Measurements from ENCODE around the gene ST3GAL3.

Gene ST3GAL3

GRCh38 chr1:43731867-43732531 is 24.7 kb downstream of the ST3GAL3 start:
- H3K27me3 ChIP-seq (ENCODE audit: insufficient read depth, low read length, poor library complexity) = no peaks in the 10 kb centered on the region
- no peak overlapping the region for H3K9ac ChIP-seq (ENCODE audit: low read length)
- peak; percentile 42 for DNase-seq
- WGBS (ENCODE audit: extremely low coverage, insufficient coverage, low lambda C conversion rate) = no CpG with 5 or more reads among the region's 7 CpGs
- H2BK5ac ChIP-seq (ENCODE audit: low read length) = no peak overlapping the region
- H3K79me2 ChIP-seq (ENCODE audit: control insufficient read depth, insufficient read depth, low read length) = no peaks in the 10 kb centered on the region
- no peak overlapping the region for H3K23ac ChIP-seq (ENCODE audit: low read length)
- H3K4me3 ChIP-seq (ENCODE audit: low read length) = no peak overlapping the region
- H3K79me1 ChIP-seq (ENCODE audit: low read length) = no peaks in the 10 kb centered on the region
- H3K4me1 ChIP-seq (ENCODE audit: control insufficient read depth, low read depth, low read length) = peaks cover 2% of the 10 kb centered on the region
- H2BK15ac ChIP-seq (replicated peaks; ENCODE audit: low read depth) = no peak overlapping the region
- no peak overlapping the region for H4K8ac ChIP-seq (ENCODE audit: low read depth, low read length)
- H4K5ac ChIP-seq (ENCODE audit: low read length) = no peak overlapping the region
- no peak overlapping the region for H3K18ac ChIP-seq (ENCODE audit: low read length)
- H2BK120ac ChIP-seq (ENCODE audit: low read depth, low read length) = no peak overlapping the region
- H3K56ac ChIP-seq (ENCODE audit: low read length) = no peak overlapping the region
- no peak overlapping the region for H3K4ac ChIP-seq (ENCODE audit: low read depth, low read length)
- H3K27ac ChIP-seq (ENCODE audit: low read depth, low read length) = no peak overlapping the region
- H3K36me3 ChIP-seq (ENCODE audit: control insufficient read depth, insufficient read depth, low read length) = no peaks in the 10 kb centered on the region
- no peak overlapping the region for H3K4me2 ChIP-seq (ENCODE audit: low read length)
- H2AK5ac ChIP-seq (ENCODE audit: low read length) = no peak overlapping the region

- no peak overlapping the region for H3K9ac ChIP-seq (ENCODE audit: low read length)
- H2BK120ac ChIP-seq (ENCODE audit: low read depth, low read length) = no peak overlapping the region
- no peak overlapping the region for H3K4me2 ChIP-seq (ENCODE audit: low read length)
- no peak overlapping the region for H3K4ac ChIP-seq (ENCODE audit: low read depth, low read length)
- peaks cover 5% of the 10 kb centered on the region for H3K4me1 ChIP-seq (ENCODE audit: control insufficient read depth, low read depth, low read length)
- no peak overlapping the region for H3K23ac ChIP-seq (ENCODE audit: low read length)
- H2BK5ac ChIP-seq (ENCODE audit: low read length) = no peak overlapping the region
- H3K79me2 ChIP-seq (ENCODE audit: control insufficient read depth, insufficient read depth, low read length) = no peaks in the 10 kb centered on the region
- no peak overlapping the region for H4K8ac ChIP-seq (ENCODE audit: low read depth, low read length)
- H3K18ac ChIP-seq (ENCODE audit: low read length) = no peak overlapping the region
- H3K56ac ChIP-seq (ENCODE audit: low read length) = no peak overlapping the region
- H3K36me3 ChIP-seq (ENCODE audit: control insufficient read depth, insufficient read depth, low read length) = no peaks in the 10 kb centered on the region
- H3K27me3 ChIP-seq (ENCODE audit: insufficient read depth, low read length, poor library complexity) = no peaks in the 10 kb centered on the region
- no CpG with 5 or more reads among the region's 2 CpGs for WGBS (ENCODE audit: extremely low coverage, insufficient coverage, low lambda C conversion rate)
- DNase-seq = no peak
- no peak overlapping the region for H4K5ac ChIP-seq (ENCODE audit: low read length)
- H2BK15ac ChIP-seq (replicated peaks; ENCODE audit: low read depth) = no peak overlapping the region
- no peak overlapping the region for H3K27ac ChIP-seq (ENCODE audit: low read depth, low read length)
- H3K4me3 ChIP-seq (ENCODE audit: low read length) = no peak overlapping the region
- H2AK5ac ChIP-seq (ENCODE audit: low read length) = no peak overlapping the region
- H3K79me1 ChIP-seq (ENCODE audit: low read length) = no peaks in the 10 kb centered on the region
Observed at GRCh38 chr1:43736819-43737218, 29.5 kb downstream of the ST3GAL3 start.

GRCh38 chr1:43742026-43742425 is 34.7 kb downstream of the ST3GAL3 start:
- no peak overlapping the region for H3K4ac ChIP-seq (ENCODE audit: low read depth, low read length)

GRCh38 chr1:43743206-43743605 is 35.9 kb downstream of the ST3GAL3 start:
- no peak overlapping the region for H2BK5ac ChIP-seq (ENCODE audit: low read length)
- no CpG with 5 or more reads among the region's 1 CpG for WGBS (ENCODE audit: extremely low coverage, insufficient coverage, low lambda C conversion rate)
- H3K4ac ChIP-seq (ENCODE audit: low read depth, low read length) = no peak overlapping the region
- no peak overlapping the region for H3K23ac ChIP-seq (ENCODE audit: low read length)
- H3K27ac ChIP-seq (ENCODE audit: low read depth, low read length) = no peak overlapping the region
- no peak overlapping the region for H2BK15ac ChIP-seq (replicated peaks; ENCODE audit: low read depth)
- no peaks in the 10 kb centered on the region for H3K79me2 ChIP-seq (ENCODE audit: control insufficient read depth, insufficient read depth, low read length)
- peaks cover 7% of the 10 kb centered on the region for H3K4me1 ChIP-seq (ENCODE audit: control insufficient read depth, low read depth, low read length)
- H3K4me3 ChIP-seq (ENCODE audit: low read length) = no peak overlapping the region
- no peak overlapping the region for H2BK120ac ChIP-seq (ENCODE audit: low read depth, low read length)
- H4K8ac ChIP-seq (ENCODE audit: low read depth, low read length) = no peak overlapping the region
- no peak overlapping the region for H3K4me2 ChIP-seq (ENCODE audit: low read length)
- H3K9ac ChIP-seq (ENCODE audit: low read length) = no peak overlapping the region
- no peak overlapping the region for H2AK5ac ChIP-seq (ENCODE audit: low read length)
- H3K27me3 ChIP-seq (ENCODE audit: insufficient read depth, low read length, poor library complexity) = no peaks in the 10 kb centered on the region
- DNase-seq = no peak
- no peaks in the 10 kb centered on the region for H3K36me3 ChIP-seq (ENCODE audit: control insufficient read depth, insufficient read depth, low read length)
- no peaks in the 10 kb centered on the region for H3K79me1 ChIP-seq (ENCODE audit: low read length)
- H3K18ac ChIP-seq (ENCODE audit: low read length) = no peak overlapping the region
- H3K56ac ChIP-seq (ENCODE audit: low read length) = no peak overlapping the region
- H4K5ac ChIP-seq (ENCODE audit: low read length) = no peak overlapping the region

More at GRCh38 chr1:43742026-43742425, 34.7 kb downstream of the ST3GAL3 start:
- no peak overlapping the region for H2BK5ac ChIP-seq (ENCODE audit: low read length)
- no peaks in the 10 kb centered on the region for H3K79me1 ChIP-seq (ENCODE audit: low read length)
- H3K4me3 ChIP-seq (ENCODE audit: low read length) = no peak overlapping the region
- DNase-seq = peak; percentile 51
- no peak overlapping the region for H3K4me2 ChIP-seq (ENCODE audit: low read length)
- no peak overlapping the region for H2AK5ac ChIP-seq (ENCODE audit: low read length)
- H4K8ac ChIP-seq (ENCODE audit: low read depth, low read length) = no peak overlapping the region
- no CpG with 5 or more reads among the region's 4 CpGs for WGBS (ENCODE audit: extremely low coverage, insufficient coverage, low lambda C conversion rate)
- no peak overlapping the region for H3K9ac ChIP-seq (ENCODE audit: low read length)
- no peak overlapping the region for H3K18ac ChIP-seq (ENCODE audit: low read length)
- H2BK120ac ChIP-seq (ENCODE audit: low read depth, low read length) = no peak overlapping the region
- no peak overlapping the region for H4K5ac ChIP-seq (ENCODE audit: low read length)
- no peak overlapping the region for H3K27ac ChIP-seq (ENCODE audit: low read depth, low read length)
- H3K79me2 ChIP-seq (ENCODE audit: control insufficient read depth, insufficient read depth, low read length) = no peaks in the 10 kb centered on the region
- no peaks in the 10 kb centered on the region for H3K36me3 ChIP-seq (ENCODE audit: control insufficient read depth, insufficient read depth, low read length)
- H3K56ac ChIP-seq (ENCODE audit: low read length) = no peak overlapping the region
- H3K4me1 ChIP-seq (ENCODE audit: control insufficient read depth, low read depth, low read length) = peaks cover 7% of the 10 kb centered on the region
- H3K23ac ChIP-seq (ENCODE audit: low read length) = no peak overlapping the region
- no peak overlapping the region for H2BK15ac ChIP-seq (replicated peaks; ENCODE audit: low read depth)
- no peaks in the 10 kb centered on the region for H3K27me3 ChIP-seq (ENCODE audit: insufficient read depth, low read length, poor library complexity)

GRCh38 chr1:43747736-43748135 is 40.4 kb downstream of the ST3GAL3 start:
- peak; percentile 6 for DNase-seq
- Histone ChIP-seq H3K27ac (ENCODE audit: low read depth, low read length) (no peak overlapping the region), H3K4me3 (ENCODE audit: low read length) (no peak overlapping the region), H3K36me3 (ENCODE audit: control insufficient read depth, insufficient read depth, low read length) (no peaks in the 10 kb centered on the region), H3K23ac (ENCODE audit: low read length) (no peak overlapping the region), H4K8ac (ENCODE audit: low read depth, low read length) (no peak overlapping the region), H2BK5ac (ENCODE audit: low read length) (no peak overlapping the region), H2BK120ac (ENCODE audit: low read depth, low read length) (no peak overlapping the region), H2BK15ac (replicated peaks; ENCODE audit: low read depth) (no peak overlapping the region), H3K79me1 (ENCODE audit: low read length) (no peaks in the 10 kb centered on the region), H3K9ac (ENCODE audit: low read length) (no peak overlapping the region), H3K4ac (ENCODE audit: low read depth, low read length) (no peak overlapping the region), H2AK5ac (ENCODE audit: low read length) (no peak overlapping the region), H3K18ac (ENCODE audit: low read length) (no peak overlapping the region), H3K79me2 (ENCODE audit: control insufficient read depth, insufficient read depth, low read length) (no peaks in the 10 kb centered on the region), H4K5ac (ENCODE audit: low read length) (no peak overlapping the region), H3K56ac (ENCODE audit: low read length) (no peak overlapping the region), H3K27me3 (ENCODE audit: insufficient read depth, low read length, poor library complexity) (no peaks in the 10 kb centered on the region), H3K4me2 (ENCODE audit: low read length) (no peak overlapping the region), H3K4me1 (ENCODE audit: control insufficient read depth, low read depth, low read length) (no peaks in the 10 kb centered on the region)
- no CpG with 5 or more reads among the region's 4 CpGs for WGBS (ENCODE audit: extremely low coverage, insufficient coverage, low lambda C conversion rate)

GRCh38 chr1:43750083-43750482 is 42.7 kb downstream of the ST3GAL3 start:
- H3K27me3 ChIP-seq (ENCODE audit: insufficient read depth, low read length, poor library complexity) = no peaks in the 10 kb centered on the region
- H3K4ac ChIP-seq (ENCODE audit: low read depth, low read length) = no peak overlapping the region
- H3K4me3 ChIP-seq (ENCODE audit: low read length) = no peak overlapping the region
- H3K56ac ChIP-seq (ENCODE audit: low read length) = no peak overlapping the region
- no peaks in the 10 kb centered on the region for H3K36me3 ChIP-seq (ENCODE audit: control insufficient read depth, insufficient read depth, low read length)
- H3K18ac ChIP-seq (ENCODE audit: low read length) = no peak overlapping the region
- no peak overlapping the region for H4K5ac ChIP-seq (ENCODE audit: low read length)
- H3K9ac ChIP-seq (ENCODE audit: low read length) = no peak overlapping the region
- H2BK15ac ChIP-seq (replicated peaks; ENCODE audit: low read depth) = no peak overlapping the region
- no peaks in the 10 kb centered on the region for H3K4me1 ChIP-seq (ENCODE audit: control insufficient read depth, low read depth, low read length)
- H3K79me2 ChIP-seq (ENCODE audit: control insufficient read depth, insufficient read depth, low read length) = no peaks in the 10 kb centered on the region
- no peak overlapping the region for H2AK5ac ChIP-seq (ENCODE audit: low read length)
- no peak overlapping the region for H3K4me2 ChIP-seq (ENCODE audit: low read length)
- H4K8ac ChIP-seq (ENCODE audit: low read depth, low read length) = no peak overlapping the region
- no peak overlapping the region for H3K23ac ChIP-seq (ENCODE audit: low read length)
- WGBS (ENCODE audit: extremely low coverage, insufficient coverage, low lambda C conversion rate) = no CpG with 5 or more reads among the region's 1 CpG
- H2BK5ac ChIP-seq (ENCODE audit: low read length) = no peak overlapping the region
- no peak for DNase-seq
- no peaks in the 10 kb centered on the region for H3K79me1 ChIP-seq (ENCODE audit: low read length)
- no peak overlapping the region for H3K27ac ChIP-seq (ENCODE audit: low read depth, low read length)
- H2BK120ac ChIP-seq (ENCODE audit: low read depth, low read length) = no peak overlapping the region
